Mesenchymal stem cell (in vitro differentiated cells and primary cell): ENCODE measurements around the gene CELA3B.
"Not testable (repeated sequence)": the region's sequence is repeated elsewhere in the genome, so short reads cannot be mapped to it uniquely, and the experiment has no call there.

Source experiments
- DNase-seq: peaks from one replicate; pipeline ENCODE4 v3.0.0-alpha.2; 2013
- H2AFZ ChIP-seq: one replicate; pipeline ENCODE4 v1.6.1; 2013; ENCODE audit warnings: low read depth, mild to moderate bottlenecking, control low read depth, inconsistent platforms, low read length, moderate library complexity
- H2AK5ac ChIP-seq: 2 replicates; pipeline ENCODE4 v1.6.1; 2013; ENCODE audit warnings: low read length, moderate library complexity, mild to moderate bottlenecking, inconsistent platforms; ENCODE audit not compliant: severe bottlenecking
- H2BK120ac ChIP-seq: one replicate; pipeline ENCODE4 v1.6.1; 2013; ENCODE audit warnings: low read depth, mild to moderate bottlenecking, inconsistent platforms, low read length, moderate library complexity
- H2BK12ac ChIP-seq, 2 experiments: one replicate each; pipeline ENCODE4 v1.6.1; 2013; ENCODE audit warnings: inconsistent platforms in 2 of 2, low read length in 2 of 2, mild to moderate bottlenecking in 2 of 2, moderate library complexity in 2 of 2, control low read depth in 1 of 2
- H2BK15ac ChIP-seq: one replicate; pipeline ENCODE4 v1.6.1; 2013; ENCODE audit warnings: mild to moderate bottlenecking, low read depth, inconsistent platforms; ENCODE audit not compliant: poor library complexity, severe bottlenecking
- H2BK5ac ChIP-seq: 2 replicates; pipeline ENCODE4 v1.6.1; 2013; ENCODE audit warnings: low read depth, mild to moderate bottlenecking, low read length, control low read depth, inconsistent platforms; ENCODE audit not compliant: poor library complexity, severe bottlenecking
- H3K14ac ChIP-seq, 2 experiments: one replicate each; pipeline ENCODE4 v1.6.1; 2013; ENCODE audit warnings: inconsistent platforms in 2 of 2, low read length in 2 of 2, control low read depth in 1 of 2, mild to moderate bottlenecking in 1 of 2, moderate library complexity in 1 of 2
- H3K18ac ChIP-seq, 2 experiments: one replicate each; pipeline ENCODE4 v1.6.1; 2013; ENCODE audit warnings: inconsistent platforms in 2 of 2, low read length in 2 of 2, control low read depth in 1 of 2, low read depth in 1 of 2, mild to moderate bottlenecking in 1 of 2
- H3K23ac ChIP-seq, 2 experiments: one replicate each; pipeline ENCODE4 v1.6.1; 2013; ENCODE audit warnings: inconsistent platforms in 2 of 2, low read length in 2 of 2, mild to moderate bottlenecking in 2 of 2, moderate library complexity in 2 of 2, control low read depth in 1 of 2
- H3K27ac ChIP-seq: 2 replicates; pipeline ENCODE4 v1.5.1; 2013; ENCODE audit warnings: mild to moderate bottlenecking, moderate library complexity, low read length, control low read depth, inconsistent platforms; ENCODE audit not compliant: poor library complexity, severe bottlenecking
- H3K27me3 ChIP-seq, 2 experiments: 2 replicates each; pipeline versions ENCODE4 v1.6.1 to v1.7.0; 2013; ENCODE audit warnings: low read length in 2 of 2, mild to moderate bottlenecking in 2 of 2, moderate library complexity in 2 of 2, control low read depth in 1 of 2, inconsistent platforms in 1 of 2; ENCODE audit not compliant: control insufficient read depth in 1 of 2, insufficient read depth in 1 of 2
- H3K36me3 ChIP-seq, 2 experiments: 2 replicates each; pipeline versions ENCODE4 v1.6.1 to v1.7.0; 2013; ENCODE audit warnings: low read length in 2 of 2, control low read depth in 1 of 2, inconsistent platforms in 1 of 2, low read depth in 1 of 2, mild to moderate bottlenecking in 1 of 2; ENCODE audit not compliant: insufficient read depth in 2 of 2, control insufficient read depth in 1 of 2
- H3K4ac ChIP-seq, 2 experiments: one replicate each; pipeline ENCODE4 v1.6.1; 2013; ENCODE audit warnings: inconsistent platforms in 2 of 2, low read length in 2 of 2, mild to moderate bottlenecking in 2 of 2, moderate library complexity in 2 of 2, control low read depth in 1 of 2, low read depth in 1 of 2
- H3K4me1 ChIP-seq: 2 replicates; pipeline ENCODE4 v1.6.1; 2013; ENCODE audit warnings: low read depth, low read length, control low read depth; ENCODE audit not compliant: control insufficient read depth, insufficient read depth
- H3K4me2 ChIP-seq: 2 replicates; pipeline ENCODE4 v1.6.1; 2013; ENCODE audit warnings: low read length, mild to moderate bottlenecking, inconsistent platforms; ENCODE audit not compliant: poor library complexity, severe bottlenecking
- H3K4me3 ChIP-seq, 2 experiments: 2 replicates each; pipeline versions ENCODE4 v1.5.1 to v1.7.0; 2013; ENCODE audit warnings: low read length in 2 of 2, mild to moderate bottlenecking in 2 of 2, control low read depth in 1 of 2, low read depth in 1 of 2; ENCODE audit not compliant: insufficient read depth in 1 of 2
- H3K79me1 ChIP-seq: replicated peaks from 2 replicates; pipeline ENCODE4 v1.6.1; 2013; ENCODE audit warnings: mild to moderate bottlenecking, control low read depth, low read length, inconsistent platforms; ENCODE audit not compliant: poor library complexity, severe bottlenecking
- H3K9ac ChIP-seq: 2 replicates; pipeline ENCODE4 v1.7.0; 2013; ENCODE audit warnings: mild to moderate bottlenecking, low read length, moderate library complexity
- H3K9me3 ChIP-seq: 2 replicates; pipeline ENCODE4 v1.7.0; 2013; ENCODE audit warnings: mild to moderate bottlenecking, low read length; ENCODE audit not compliant: control insufficient read depth
- H4K8ac ChIP-seq: one replicate; pipeline ENCODE4 v1.6.1; 2013; ENCODE audit warnings: inconsistent platforms, mild to moderate bottlenecking, low read length, moderate library complexity
- H4K91ac ChIP-seq: one replicate; pipeline ENCODE4 v1.6.1; 2013; ENCODE audit warnings: mild to moderate bottlenecking, low read length, inconsistent platforms
- WGBS: methylation state at CpG from one replicate; pipeline ENCODE4 v1.1.7; 2013; ENCODE audit warnings: mixed read lengths; 5-methylcytosine and 5-hydroxymethylcytosine counted together

The CELA3B gene

DNA sequence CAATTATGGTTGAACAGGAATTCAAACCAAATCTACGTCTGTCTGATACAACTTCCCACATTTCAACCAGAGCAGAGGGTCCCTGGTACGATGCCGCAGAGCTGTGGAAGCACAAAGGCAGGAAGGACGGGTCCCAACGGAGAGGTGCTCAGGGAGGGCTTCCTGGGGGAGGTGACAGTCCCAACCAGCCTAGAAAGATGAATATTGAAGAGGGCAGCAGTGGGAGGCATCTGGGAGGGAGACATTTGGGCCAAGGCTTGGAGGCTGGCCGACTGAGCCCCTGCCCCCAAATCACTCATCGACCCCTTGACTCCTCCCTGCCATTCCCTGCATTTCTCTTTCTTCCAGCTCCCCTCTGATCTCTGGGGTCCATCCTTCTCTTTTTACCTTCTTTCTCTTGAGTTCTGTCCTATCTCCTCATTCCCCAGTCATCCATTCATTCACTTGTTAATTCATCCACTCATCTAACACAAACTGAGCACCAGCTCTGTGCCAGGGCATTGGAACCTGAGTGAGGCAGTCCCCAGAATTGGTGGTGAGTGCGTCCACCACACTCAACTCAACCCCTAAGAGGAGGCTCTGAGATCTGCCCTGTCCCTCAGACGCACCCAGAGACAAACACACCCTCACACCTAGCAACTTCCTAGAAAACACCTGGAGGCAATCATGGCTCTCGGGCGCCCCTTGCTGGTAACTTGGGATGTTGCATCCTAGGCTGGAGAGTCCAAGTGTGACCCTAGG is 13.2 kb upstream of the CELA3B start:
- Histone ChIP-seq H2BK120ac (no peak overlapping the region), H2BK15ac (no peak overlapping the region), H3K18ac (no peak overlapping the region), H3K4me3 (no peak overlapping the region), H3K4ac (no peak overlapping the region), H3K36me3 (no peaks in the 10 kb centered on the region), H2AFZ (no peak overlapping the region), H3K9ac (no peak overlapping the region), H3K27me3 (no peaks in the 10 kb centered on the region), H2BK12ac (peak overlapping the region in 1 of 2 experiments; percentile 11), H4K91ac (no peak overlapping the region), H3K4me2 (no peak overlapping the region), H2AK5ac (peak overlapping the region; percentile 43), H3K4me1 (peaks cover 8% of the 10 kb centered on the region), H3K23ac (no peak overlapping the region), H4K8ac (peak overlapping the region; percentile 12), H3K14ac (no peak overlapping the region), H3K9me3 (no peaks in the 10 kb centered on the region), H3K79me1 (no peaks in the 10 kb centered on the region), H2BK5ac (no peak overlapping the region), H3K27ac (no peak overlapping the region)
- WGBS = 48% methylated on average over 11 of the region's 11 CpGs
- peak; percentile 68 for DNase-seq

DNA sequence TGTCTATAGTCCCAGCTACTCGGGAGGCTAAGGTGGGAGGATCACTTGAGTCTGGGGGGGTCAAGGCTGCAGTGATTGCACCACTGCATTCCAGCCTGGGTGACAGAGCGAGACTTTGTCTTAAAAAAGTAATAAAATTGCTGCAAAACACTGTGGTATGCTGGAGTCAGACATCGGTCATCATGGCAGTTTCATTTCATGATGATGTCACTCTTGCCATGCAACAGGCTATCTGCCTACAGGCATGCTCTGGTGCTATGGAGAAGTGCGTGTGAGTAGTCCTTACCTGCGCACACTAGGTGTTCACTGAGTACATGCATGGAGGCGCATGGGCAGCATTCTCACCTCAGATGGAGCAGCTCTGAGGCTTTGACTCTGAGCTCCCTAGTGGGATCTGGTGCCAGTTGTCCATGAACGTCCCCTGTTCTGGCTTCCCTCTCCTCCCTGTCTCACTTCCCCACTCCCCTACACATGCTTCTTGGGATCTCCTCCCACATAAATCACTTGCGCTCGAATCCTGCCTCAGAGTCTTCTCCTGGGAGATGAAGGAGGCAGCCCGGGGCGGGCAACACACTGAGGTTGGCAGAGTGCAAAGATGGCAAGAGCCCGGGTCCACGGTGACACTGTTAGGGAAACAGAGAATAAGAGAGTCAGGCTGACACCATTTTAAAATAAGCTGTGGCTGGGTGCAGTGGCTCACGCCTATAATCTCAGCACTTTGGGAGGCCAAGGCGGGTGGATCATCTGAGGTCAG is 10.4 kb upstream of the CELA3B start:
- Histone ChIP-seq H2BK5ac (no peak overlapping the region), H4K8ac (no peak overlapping the region), H3K18ac (no peak overlapping the region), H3K9me3 (no peaks in the 10 kb centered on the region), H3K23ac (no peak overlapping the region), H3K4me2 (no peak overlapping the region), H3K4ac (peak overlapping the region in 1 of 2 experiments; percentile 26), H3K36me3 (no peaks in the 10 kb centered on the region), H2BK15ac (no peak overlapping the region), H4K91ac (no peak overlapping the region), H2AK5ac (peak overlapping the region; percentile 84), H2BK120ac (no peak overlapping the region), H3K79me1 (no peaks in the 10 kb centered on the region), H3K9ac (no peak overlapping the region), H3K4me1 (peaks cover 8% of the 10 kb centered on the region), H3K27me3 (no peaks in the 10 kb centered on the region), H3K4me3 (no peak overlapping the region), H3K14ac (no peak overlapping the region), H3K27ac (no peak overlapping the region), H2AFZ (no peak overlapping the region), H2BK12ac (no peak overlapping the region)
- DNase-seq = peak; percentile 44
- WGBS = 83% methylated on average over 15 of the region's 15 CpGs

- H2BK12ac ChIP-seq, H3K79me1 ChIP-seq, DNase-seq, H4K91ac ChIP-seq, H4K8ac ChIP-seq, H3K27ac ChIP-seq, H2BK5ac ChIP-seq, H3K36me3 ChIP-seq, H3K4me1 ChIP-seq, H3K18ac ChIP-seq, H3K9ac ChIP-seq, H3K4me2 ChIP-seq, H3K9me3 ChIP-seq, H3K23ac ChIP-seq, H3K4ac ChIP-seq, H2AK5ac ChIP-seq, H2AFZ ChIP-seq, H3K27me3 ChIP-seq, H3K4me3 ChIP-seq, H3K14ac ChIP-seq, H2BK15ac ChIP-seq, H2BK120ac ChIP-seq: not testable (repeated sequence)
- WGBS = 93% methylated on average over 4 of the region's 6 CpGs
These were observed 9.6 kb upstream of the CELA3B start for GRCh38 chr1:21967216-21967615.

- H3K18ac ChIP-seq, H2AK5ac ChIP-seq, H3K4me3 ChIP-seq, H3K23ac ChIP-seq, H3K4me2 ChIP-seq, H4K8ac ChIP-seq, H3K36me3 ChIP-seq, H2BK15ac ChIP-seq, H3K27ac ChIP-seq, H2BK120ac ChIP-seq, H2BK12ac ChIP-seq, H3K9me3 ChIP-seq, H3K79me1 ChIP-seq, H3K27me3 ChIP-seq, H2BK5ac ChIP-seq, H2AFZ ChIP-seq, DNase-seq, H3K14ac ChIP-seq, H3K9ac ChIP-seq, H4K91ac ChIP-seq, H3K4me1 ChIP-seq, H3K4ac ChIP-seq: not testable (repeated sequence)
- 100% methylated on average over 3 of the region's 5 CpGs for WGBS
These were observed 7.8 kb upstream of the CELA3B start for GRCh38 chr1:21969066-21969465.
